H9 (cell line): ENCODE results near the gene BFSP1. TPM values are rescaled to one million over a fixed set of nuclear protein-coding genes. Genes with fewer than 3 reads are reported as not detected.

ENCODE experiments used
- DNase-seq: peaks from one replicate; pipeline ENCODE4 v3.0.0-alpha.2; 2017
- H2AFZ ChIP-seq: one replicate; pipeline ENCODE4 v1.6.1; 2013; ENCODE audit warnings: mild to moderate bottlenecking, low read length, control low read depth, moderate library complexity
- H2AK5ac ChIP-seq: 2 replicates; pipeline ENCODE4 v1.6.1; 2013; ENCODE audit warnings: low read length, control low read depth, mixed read lengths; ENCODE audit not compliant: insufficient read length
- H2BK120ac ChIP-seq: one replicate; pipeline ENCODE4 v1.6.1; 2013; ENCODE audit warnings: low read depth, mild to moderate bottlenecking, low read length, control low read depth, inconsistent platforms; ENCODE audit not compliant: poor library complexity, severe bottlenecking
- H2BK12ac ChIP-seq: 2 replicates; pipeline ENCODE4 v1.6.1; 2013; ENCODE audit warnings: low read length, control low read depth, mixed read lengths, low read depth; ENCODE audit not compliant: insufficient read length
- H2BK15ac ChIP-seq: 2 replicates; pipeline ENCODE4 v1.6.1; 2013; ENCODE audit warnings: low read depth, low read length, control low read depth
- H2BK20ac ChIP-seq: one replicate; pipeline ENCODE4 v1.6.1; 2013; ENCODE audit warnings: low read depth, mild to moderate bottlenecking, low read length, control low read depth, inconsistent platforms; ENCODE audit not compliant: poor library complexity, severe bottlenecking
- H2BK5ac ChIP-seq: 2 replicates; pipeline ENCODE4 v1.6.1; 2013; ENCODE audit warnings: low read length, control low read depth, mixed read lengths; ENCODE audit not compliant: insufficient read length
- H3K14ac ChIP-seq: 2 replicates; pipeline ENCODE4 v1.6.1; 2013; ENCODE audit warnings: low read length, control low read depth; ENCODE audit not compliant: insufficient read depth
- H3K18ac ChIP-seq: 2 replicates; pipeline ENCODE4 v1.6.1; 2013; ENCODE audit warnings: low read depth, mild to moderate bottlenecking, mixed read lengths, low read length, control low read depth; ENCODE audit not compliant: insufficient read length
- H3K23ac ChIP-seq: 2 replicates; pipeline ENCODE4 v1.6.1; 2013; ENCODE audit warnings: low read length, control low read depth, mixed read lengths, low read depth; ENCODE audit not compliant: insufficient read length
- H3K23me2 ChIP-seq: 2 replicates; pipeline ENCODE4 v1.6.1; 2013; ENCODE audit warnings: low read depth, mild to moderate bottlenecking, mixed read lengths, low read length, control low read depth; ENCODE audit not compliant: insufficient read length, poor library complexity, severe bottlenecking
- H3K27ac ChIP-seq: 2 replicates; pipeline ENCODE4 v1.5.1; 2013; ENCODE audit warnings: low read length, control low read depth, mixed read lengths, low read depth; ENCODE audit not compliant: insufficient read length
- H3K27me3 ChIP-seq: 2 replicates; pipeline ENCODE4 v1.6.1; 2013; ENCODE audit warnings: low read length, control low read depth, inconsistent platforms; ENCODE audit not compliant: insufficient read depth
- H3K4ac ChIP-seq: 2 replicates; pipeline ENCODE4 v1.6.1; 2013; ENCODE audit warnings: low read depth, mild to moderate bottlenecking, control low read depth, inconsistent platforms, low read length, moderate library complexity
- H3K4me1 ChIP-seq: 2 replicates; pipeline ENCODE4 v1.6.1; 2013; ENCODE audit warnings: low read length, control low read depth, inconsistent platforms; ENCODE audit not compliant: insufficient read depth
- H3K4me2 ChIP-seq: 2 replicates; pipeline ENCODE4 v1.6.1; 2013; ENCODE audit warnings: low read length, control low read depth, mixed read lengths; ENCODE audit not compliant: insufficient read length, insufficient read depth
- H3K56ac ChIP-seq: 2 replicates; pipeline ENCODE4 v1.6.1; 2013; ENCODE audit warnings: low read depth, mild to moderate bottlenecking, mixed read lengths, low read length, control low read depth; ENCODE audit not compliant: insufficient read length
- H3K79me1 ChIP-seq: 2 replicates; pipeline ENCODE4 v1.6.1; 2013; ENCODE audit warnings: low read depth, mild to moderate bottlenecking, moderate library complexity, low read length, control low read depth, inconsistent platforms; ENCODE audit not compliant: insufficient read depth, poor library complexity, severe bottlenecking
- H3K79me2 ChIP-seq: 2 replicates; pipeline ENCODE4 v1.6.1; 2013; ENCODE audit warnings: low read length, control low read depth, inconsistent platforms; ENCODE audit not compliant: insufficient read depth
- H3K9ac ChIP-seq: 2 replicates; pipeline ENCODE4 v1.6.1; 2013; ENCODE audit warnings: low read length, control low read depth, mixed read lengths; ENCODE audit not compliant: insufficient read length; ENCODE audit errors: extremely low read depth
- H3K9me3 ChIP-seq: one replicate; pipeline ENCODE4 v1.6.1; 2013; ENCODE audit warnings: low read depth, low read length, inconsistent platforms; ENCODE audit not compliant: control insufficient read depth
- H3T11ph ChIP-seq: one replicate; pipeline ENCODE4 v1.6.1; 2013; ENCODE audit warnings: mild to moderate bottlenecking, low read length, control low read depth, inconsistent platforms
- H4K20me1 ChIP-seq: one replicate; pipeline ENCODE4 v1.6.1; 2013; ENCODE audit not compliant: control insufficient read depth, insufficient read length, insufficient read depth
- H4K5ac ChIP-seq: 2 replicates; pipeline ENCODE4 v1.6.1; 2013; ENCODE audit warnings: low read depth, mild to moderate bottlenecking, mixed read lengths, low read length, control low read depth; ENCODE audit not compliant: insufficient read length
- H4K8ac ChIP-seq: replicated peaks from 2 replicates; pipeline ENCODE4 v1.6.1; 2013; ENCODE audit warnings: low read length, control low read depth, mixed read lengths, low read depth; ENCODE audit not compliant: insufficient read length
- H4K91ac ChIP-seq: 2 replicates; pipeline ENCODE4 v1.6.1; 2013; ENCODE audit warnings: low read depth, mild to moderate bottlenecking, moderate library complexity, mixed read lengths, low read length, control low read depth; ENCODE audit not compliant: insufficient read length
- H3K27ac Mint-ChIP-seq, 3 experiments: 2 replicates in 2 of 3; 3 replicates in 1 of 3; pipeline ENCODE4 v1.8.0; 2020 to 2021; ENCODE audit warnings: mixed read lengths in 3 of 3, mild to moderate bottlenecking in 1 of 3, moderate library complexity in 1 of 3
- H3K27me3 Mint-ChIP-seq: 2 replicates; pipeline ENCODE4 v1.8.0; 2021; ENCODE audit warnings: low read depth, mild to moderate bottlenecking, moderate library complexity, mixed read lengths
- H3K36me3 Mint-ChIP-seq, 3 experiments: 2 replicates in 2 of 3; 3 replicates in 1 of 3; pipeline ENCODE4 v1.8.0; 2020 to 2021; ENCODE audit warnings: low read depth in 3 of 3, mixed read lengths in 3 of 3; ENCODE audit not compliant: insufficient read depth in 1 of 3
- H3K4me1 Mint-ChIP-seq, 2 experiments: 2 replicates each; pipeline ENCODE4 v1.8.0; 2020; ENCODE audit warnings: mixed read lengths in 2 of 2
- H3K4me3 Mint-ChIP-seq, 2 experiments: 2 replicates in 1 of 2; 3 replicates in 1 of 2; pipeline ENCODE4 v1.8.0; 2020 to 2021; ENCODE audit warnings: mild to moderate bottlenecking in 2 of 2, mixed read lengths in 2 of 2, moderate library complexity in 1 of 2
- H3K9me3 Mint-ChIP-seq, 2 experiments: 2 replicates in 1 of 2; 3 replicates in 1 of 2; pipeline ENCODE4 v1.8.0; 2020; ENCODE audit warnings: mild to moderate bottlenecking in 2 of 2, mixed read lengths in 2 of 2, moderate library complexity in 1 of 2
- WGBS: extraction: QIAGEN DNeasy Blood & Tissue Kit; methylation state at CpG from one replicate; pipeline ENCODE4 v1.1.7; 2013; ENCODE audit warnings: missing lambda C conversion rate, low lambda C conversion rate, mixed read lengths; ENCODE audit not compliant: insufficient read length; ENCODE audit errors: extremely low coverage; 5-methylcytosine and 5-hydroxymethylcytosine counted together
- total RNA-seq: library from RNA; stranded (reverse); gene quantifications from 2 replicates; pipeline ENCODE4 v1.2.1, GENCODE V29; 2021
- TF ChIP-seq, protein P1 (sequence below): fragments of 200-600 bp; sonication (generic); conservative IDR thresholded peaks from 3 replicates; pipeline ENCODE4 v1.8.0; 2021; ENCODE audit warnings: antibody characterized with exemption, mild to moderate bottlenecking

Gene BFSP1
- total RNA-seq, 1 experiment from 2014 or later: 9.4 TPM

DNA sequence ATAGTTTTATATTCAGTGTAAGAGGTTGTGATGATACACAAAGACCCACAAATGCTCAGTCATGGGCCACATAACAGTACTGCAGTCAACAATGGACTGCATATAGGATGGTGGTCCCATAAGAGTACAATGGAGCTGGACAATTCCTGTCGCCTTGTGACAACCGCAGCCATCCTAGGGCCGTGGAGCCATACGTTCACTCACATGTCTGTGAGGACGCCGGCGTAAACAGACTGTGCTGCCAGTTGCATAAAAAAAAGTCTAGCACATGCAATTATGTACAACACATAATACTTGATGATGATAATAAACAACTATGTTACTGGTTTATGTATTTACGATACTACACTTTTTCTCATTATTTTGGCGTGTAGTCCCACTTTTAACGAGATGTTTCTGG lies 30.9 kb downstream of the BFSP1 start:
- Histone ChIP-seq H3K23me2 (peaks cover 4% of the 10 kb centered on the region), H4K91ac (no peak overlapping the region), H4K20me1 (no peaks in the 10 kb centered on the region), H3K18ac (no peak overlapping the region), H3K79me1 (no peaks in the 10 kb centered on the region), H2BK15ac (no peak overlapping the region), H3K9me3 (no peaks in the 10 kb centered on the region), H2BK120ac (no peak overlapping the region), H3K14ac (no peak overlapping the region), H3K9ac (no peak overlapping the region), H4K5ac (no peak overlapping the region), H3K56ac (no peak overlapping the region), H3K4me2 (no peak overlapping the region), H3K4ac (no peak overlapping the region), H3K27ac (no peak overlapping the region), H3K79me2 (no peaks in the 10 kb centered on the region), H2BK12ac (no peak overlapping the region), H3K4me1 (no peaks in the 10 kb centered on the region), H2AK5ac (no peak overlapping the region), H4K8ac (no peak overlapping the region), H2BK20ac (no peak overlapping the region), H3T11ph (no peak overlapping the region), H2AFZ (no peak overlapping the region), H3K23ac (no peak overlapping the region), H3K27me3 (no peaks in the 10 kb centered on the region; the same call in 1 of the 2 replicates), H2BK5ac (no peak overlapping the region)
- TF ChIP-seq, protein P1, sequence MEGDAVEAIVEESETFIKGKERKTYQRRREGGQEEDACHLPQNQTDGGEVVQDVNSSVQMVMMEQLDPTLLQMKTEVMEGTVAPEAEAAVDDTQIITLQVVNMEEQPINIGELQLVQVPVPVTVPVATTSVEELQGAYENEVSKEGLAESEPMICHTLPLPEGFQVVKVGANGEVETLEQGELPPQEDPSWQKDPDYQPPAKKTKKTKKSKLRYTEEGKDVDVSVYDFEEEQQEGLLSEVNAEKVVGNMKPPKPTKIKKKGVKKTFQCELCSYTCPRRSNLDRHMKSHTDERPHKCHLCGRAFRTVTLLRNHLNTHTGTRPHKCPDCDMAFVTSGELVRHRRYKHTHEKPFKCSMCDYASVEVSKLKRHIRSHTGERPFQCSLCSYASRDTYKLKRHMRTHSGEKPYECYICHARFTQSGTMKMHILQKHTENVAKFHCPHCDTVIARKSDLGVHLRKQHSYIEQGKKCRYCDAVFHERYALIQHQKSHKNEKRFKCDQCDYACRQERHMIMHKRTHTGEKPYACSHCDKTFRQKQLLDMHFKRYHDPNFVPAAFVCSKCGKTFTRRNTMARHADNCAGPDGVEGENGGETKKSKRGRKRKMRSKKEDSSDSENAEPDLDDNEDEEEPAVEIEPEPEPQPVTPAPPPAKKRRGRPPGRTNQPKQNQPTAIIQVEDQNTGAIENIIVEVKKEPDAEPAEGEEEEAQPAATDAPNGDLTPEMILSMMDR: no peak
- no CpG with 5 or more reads among the region's 10 CpGs for WGBS
- Mint-ChIP-seq H3K4me3 (no peak overlapping the region), H3K4me1 (peaks cover 12 to 23% of the 10 kb centered on the region in 2 experiments), H3K9me3 (no peaks in the 10 kb centered on the region), H3K27me3 (no peaks in the 10 kb centered on the region), H3K36me3 (no peaks in the 10 kb centered on the region), H3K27ac (no peak overlapping the region; a peak in 1 of 7 replicates)
- no peak for DNase-seq
